ENCODE measurements around the gene TMEM41B. TPM values are rescaled to one million over a fixed set of nuclear protein-coding genes. Genes with fewer than 3 reads are reported as not detected.

TMEM41B gene
- total RNA-seq, 2 donors from 2014 or later = 41.7 to 64.5 TPM

DNA sequence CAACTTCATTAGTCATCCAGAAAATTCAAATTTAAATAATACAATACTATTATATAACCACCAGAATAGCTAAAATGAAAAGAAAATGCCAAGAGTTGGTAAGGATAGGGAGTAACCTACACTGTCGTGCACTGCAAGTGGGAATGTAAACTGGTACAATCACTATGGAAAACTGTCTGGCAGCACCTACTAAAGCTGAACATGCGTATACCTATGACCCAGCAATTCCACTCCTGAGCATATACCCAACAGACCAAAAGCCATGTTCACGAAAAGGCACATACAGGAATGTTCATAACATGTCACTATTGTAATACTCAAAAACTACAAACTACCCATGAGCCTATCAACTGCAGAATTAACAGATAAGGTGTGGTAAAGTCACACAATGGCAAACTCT, 81.9 kb downstream of the TMEM41B start:
- no peak for TF ChIP-seq CTCF (IDR thresholded peaks at IDR 0.05)
- intact Hi-C loops (cut with DNase I) = loop anchor here (2.0 kb wide), 1 partner anchor 24 kb away; no protein-coding TSS in a partner anchor
- H3K4me3 ChIP-seq = no peak overlapping the region
- H3K27ac ChIP-seq = no peak overlapping the region
- no peaks in the 10 kb centered on the region for H3K27me3 ChIP-seq
- no peaks in the 10 kb centered on the region for H3K9me3 ChIP-seq
- DNase-seq = no peak
- H3K9ac ChIP-seq (ENCODE audit: low read depth in 2 of 2, low read length in 2 of 2) = peak overlapping the region in 1 of 2 donors; percentile 14
- no peaks in the 10 kb centered on the region for H3K36me3 ChIP-seq
- H3K4me1 ChIP-seq = no peaks in the 10 kb centered on the region

DNA sequence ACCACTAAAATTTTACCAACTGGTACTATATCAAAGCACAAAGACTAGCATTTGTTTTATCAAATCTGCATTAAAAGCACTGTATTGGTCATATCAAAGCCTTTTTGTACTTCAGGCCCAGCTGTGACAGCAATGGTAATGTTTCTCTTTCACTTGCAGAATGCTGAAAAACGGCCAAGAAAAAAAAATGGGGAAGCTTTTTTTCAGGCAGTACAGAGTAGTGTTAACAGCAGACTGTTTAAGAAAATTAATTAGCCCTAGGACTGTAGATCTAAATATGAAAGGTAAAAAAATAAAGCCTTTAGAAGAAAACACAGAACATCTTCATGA, 82.6 kb downstream of the TMEM41B start:
- no peaks in the 10 kb centered on the region for H3K9me3 ChIP-seq
- no peaks in the 10 kb centered on the region for H3K27me3 ChIP-seq
- H3K36me3 ChIP-seq = no peaks in the 10 kb centered on the region
- no peak for TF ChIP-seq CTCF (IDR thresholded peaks at IDR 0.05)
- no peak overlapping the region for H3K9ac ChIP-seq (ENCODE audit: low read depth in 2 of 2, low read length in 2 of 2)
- no peak overlapping the region for H3K4me3 ChIP-seq
- H3K27ac ChIP-seq = no peak overlapping the region
- intact Hi-C loops (cut with DNase I) = loop anchor here (2.0 kb wide), 1 partner anchor 25 kb away; no protein-coding TSS in a partner anchor
- no peak for DNase-seq
- no peaks in the 10 kb centered on the region for H3K4me1 ChIP-seq

Other genes with a start within 250 kb of the TMEM41B start
- gene SCUBE2, start 223.0 kb downstream of the TMEM41B start, total RNA-seq = 1 to 10 TPM; 2.5 to 7.5 TPM
- gene DENND5A, start 49.2 kb downstream of the TMEM41B start, total RNA-seq = 10 to 100 TPM in 1 of 2 donors, 1 to 10 TPM in 1; 7.0 to 24.8 TPM
- gene IPO7, start 70.1 kb upstream of the TMEM41B start, total RNA-seq = 100 to 1,000 TPM in 1 of 2 donors, 10 to 100 TPM in 1; 80.8 to 103 TPM
- gene ZNF143, start 146.4 kb upstream of the TMEM41B start, total RNA-seq = 10 to 100 TPM; 18.0 to 22.2 TPM